ENCODE measurements around the gene MRPS18A. TPM values are rescaled to one million over a fixed set of nuclear protein-coding genes. Genes with fewer than 3 reads are reported as not detected.

Gene MRPS18A
- total and polyA plus RNA-seq, 2 of the 8 experiments (the other 6 are each of a cell fraction or from before 2014, with no cell fraction given) = 48.3 to 121 TPM

DNA sequence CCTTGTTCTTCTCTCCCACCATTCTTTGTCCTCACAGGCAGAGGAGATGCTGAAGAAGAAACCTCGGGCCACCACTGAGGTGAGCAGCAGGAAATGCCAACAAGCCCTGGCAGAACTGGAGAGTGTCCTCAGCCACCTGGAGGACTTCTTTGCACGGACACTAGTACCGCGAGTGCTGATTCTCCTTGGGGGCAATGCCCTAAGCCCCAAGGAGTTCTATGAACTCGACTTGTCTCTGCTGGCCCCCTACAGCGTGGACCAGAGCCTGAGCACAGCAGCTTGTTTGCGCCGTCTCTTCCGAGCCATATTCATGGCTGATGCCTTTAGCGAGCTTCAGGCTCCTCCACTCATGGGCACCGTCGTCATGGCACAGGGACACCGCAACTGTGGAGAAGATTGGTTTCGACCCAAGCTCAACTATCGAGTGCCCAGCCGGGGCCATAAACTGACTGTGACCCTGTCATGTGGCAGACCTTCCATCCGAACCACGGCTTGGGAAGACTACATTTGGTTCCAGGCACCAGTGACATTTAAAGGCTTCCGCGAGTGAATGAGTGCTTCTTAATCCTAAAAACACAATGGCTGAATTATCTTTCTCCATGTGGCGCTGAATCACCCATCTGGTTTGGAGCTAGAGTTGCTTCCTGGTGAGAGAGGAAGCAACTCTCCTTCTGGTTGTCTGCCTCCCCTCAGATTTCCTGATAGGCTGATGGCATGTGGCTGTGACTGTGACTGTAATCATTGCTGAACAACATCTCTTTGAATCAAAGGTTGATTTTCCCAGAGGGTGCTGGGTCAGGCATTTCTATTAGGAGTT is 47.4 kb downstream of the MRPS18A start:
- Histone ChIP-seq H3K4ac (replicated peaks; ENCODE audit: insufficient read length, low read depth, low read length) (no peak overlapping the region), H3K56ac (replicated peaks; ENCODE audit: insufficient read length, low read depth, low read length) (no peak overlapping the region), H2BK20ac (ENCODE audit: low read length) (no peak overlapping the region), H4K91ac (replicated peaks; ENCODE audit: insufficient read length, low read length) (no peak overlapping the region), H3K79me2 (ENCODE audit: control insufficient read depth in 1 of 2, insufficient read depth in 2 of 2, low read length in 2 of 2) (peaks cover 3 to 36% of the 10 kb centered on the region in 2 experiments; a peak in 3 of 4 replicates), H4K8ac (ENCODE audit: extremely low read depth, insufficient read depth, low read length) (no peak overlapping the region), H3K4me1 (replicated peaks in 1 of 4; ENCODE audit: control insufficient read depth in 3 of 4, insufficient read depth in 4 of 4, low read length in 3 of 4) (peaks cover 0 to 7% (median 3%) of the 10 kb centered on the region in 4 experiments; a peak in 4 of 7 replicates), H3K23me2 (ENCODE audit: low read depth, low read length) (peaks cover 7% of the 10 kb centered on the region), H3K9me3 (ENCODE audit: insufficient read depth in 2 of 2, low read depth in 1 of 2, low read length in 1 of 2) (no peaks in the 10 kb centered on the region), H2BK15ac (ENCODE audit: low read length) (no peak overlapping the region), H2BK12ac (ENCODE audit: low read depth, low read length) (no peak overlapping the region), H3K36me3 (ENCODE audit: control insufficient read depth in 2 of 4, insufficient read depth in 4 of 4, low read length in 3 of 4) (peaks cover 9 to 32% (median 23%) of the 10 kb centered on the region in 4 experiments), H2AFZ (ENCODE audit: low read length) (no peak overlapping the region), H3K14ac (ENCODE audit: insufficient read length) (no peak overlapping the region), H3K18ac (ENCODE audit: extremely low read depth, low read length) (no peak overlapping the region), H3K9ac (replicated peaks in 1 of 4; ENCODE audit: extremely low read depth in 1 of 4, low read depth in 3 of 4, low read length in 3 of 4) (no peak overlapping the region), H3K4me3 (ENCODE audit: extremely low read depth in 1 of 4, insufficient read depth in 2 of 4, low read depth in 3 of 4, low read length in 4 of 4) (no peak overlapping the region), H3K23ac (ENCODE audit: insufficient read length) (no peak overlapping the region), H2AK5ac (ENCODE audit: low read depth, low read length) (no peak overlapping the region), H2BK120ac (replicated peaks; ENCODE audit: low read depth, low read length) (no peak overlapping the region), H4K20me1 (replicated peaks in 1 of 2; ENCODE audit: control insufficient read depth in 1 of 2, insufficient read depth in 2 of 2, low read length in 2 of 2) (peaks cover 0 to 3% of the 10 kb centered on the region in 2 experiments), H4K5ac (ENCODE audit: insufficient read length, low read depth, low read length) (no peak overlapping the region), H3K4me2 (ENCODE audit: insufficient read depth in 1 of 2, low read depth in 2 of 2, low read length in 2 of 2) (no peak overlapping the region), H3K27ac (ENCODE audit: low read depth, low read length) (no peak overlapping the region), H2BK5ac (ENCODE audit: low read depth, low read length) (no peak overlapping the region), H3K27me3 (replicated peaks in 1 of 4; ENCODE audit: control insufficient read depth in 3 of 4, extremely low read depth in 1 of 4, insufficient read depth in 3 of 4, low read length in 3 of 4) (no peaks in the 10 kb centered on the region), H3K79me1 (ENCODE audit: low read depth, low read length) (peaks cover 10% of the 10 kb centered on the region)
- no peak for FAIRE-seq
- 89% methylated on average over 21 of the region's 21 CpGs; no CpG with 5 or more reads in 1 of the 2 experiments for WGBS, 2 experiments (ENCODE audit: extremely low coverage in 1 of 2, insufficient coverage in 1 of 2, insufficient read length in 1 of 2, insufficient replicate concordance in 2 of 2, low coverage in 1 of 2, low lambda C conversion rate in 2 of 2, missing lambda C conversion rate in 1 of 2)
- no peak for DNase-seq (ENCODE audit: low read depth in 1 of 2, low spot score in 2 of 2)
- POLR2A ChIA-PET (ENCODE audit: partially characterized antibody) = interaction anchor here (8.9 kb wide), 1 partner anchor 10 kb away, joined by 79 read pairs; the partner anchor contains the start of gene GTPBP2
- CTCF ChIA-PET (ENCODE audit: partially characterized antibody) = interaction anchor here (0.9 to 1.2 kb wide), 2 partner anchors 28 to 134 kb away, joined by 4 read pairs; no protein-coding TSS in a partner anchor
- no peak for TF ChIP-seq EP300 (IDR thresholded peaks at IDR 0.05; ENCODE audit: borderline replicate concordance in 1 of 2, low read depth in 2 of 2, low read length in 2 of 2)
- no peak for TF ChIP-seq GTF2F1 (IDR thresholded peaks at IDR 0.05; ENCODE audit: borderline replicate concordance, low read depth, low read length)
- no peak for TF ChIP-seq POLR2AphosphoS5 (IDR thresholded peaks at IDR 0.05; ENCODE audit: low read depth, low read length)
- no peak for TF ChIP-seq CTBP2 (IDR thresholded peaks at IDR 0.05; ENCODE audit: borderline replicate concordance, insufficient read depth, insufficient read length, low read length)
- TF ChIP-seq TEAD4 (IDR thresholded peaks at IDR 0.05; ENCODE audit: low read depth, low read length) = no peak
- TF ChIP-seq GABPA (IDR thresholded peaks at IDR 0.05; ENCODE audit: borderline replicate concordance, insufficient read depth, low read length) = no peak
- no peak for TF ChIP-seq SP1 (IDR thresholded peaks at IDR 0.05; ENCODE audit: low read depth, low read length)
- TF ChIP-seq RNF2 (IDR thresholded peaks at IDR 0.05; ENCODE audit: borderline replicate concordance, low read depth, low read length, missing control alignments, poor library complexity, severe bottlenecking) = no peak
- no peak for TF ChIP-seq BCL11A (IDR thresholded peaks at IDR 0.05; ENCODE audit: low read depth in 2 of 2, low read length in 2 of 2)
- no peak for TF ChIP-seq TBP (IDR thresholded peaks at IDR 0.05; ENCODE audit: low read depth, low read length)
- TF ChIP-seq, protein P1, sequence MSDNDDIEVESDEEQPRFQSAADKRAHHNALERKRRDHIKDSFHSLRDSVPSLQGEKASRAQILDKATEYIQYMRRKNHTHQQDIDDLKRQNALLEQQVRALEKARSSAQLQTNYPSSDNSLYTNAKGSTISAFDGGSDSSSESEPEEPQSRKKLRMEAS (IDR thresholded peaks at IDR 0.05) = no peak

All from H1 (cell line).